ENCODE data around the gene CLOCK. TPM values are rescaled to one million over a fixed set of nuclear protein-coding genes. Genes with fewer than 3 reads are reported as not detected.

Gene CLOCK
- total and polyA plus RNA-seq, 2 of the 8 experiments (the other 6 are each of a cell fraction or from before 2014, with no cell fraction given) = 7.7 to 24.2 TPM

GRCh38 chr4:55575513-55575912, 28.8 kb upstream of the CLOCK start (continued):
- TF ChIP-seq JUN (IDR thresholded peaks at IDR 0.05; ENCODE audit: low read depth, low read length) = no peak
- TF ChIP-seq, protein P1, sequence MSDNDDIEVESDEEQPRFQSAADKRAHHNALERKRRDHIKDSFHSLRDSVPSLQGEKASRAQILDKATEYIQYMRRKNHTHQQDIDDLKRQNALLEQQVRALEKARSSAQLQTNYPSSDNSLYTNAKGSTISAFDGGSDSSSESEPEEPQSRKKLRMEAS (IDR thresholded peaks at IDR 0.05) = no peak

Data from H1 (cell line).